Mucosa of gallbladder (tissue), 1 donor: Measurements from ENCODE around the gene DUOXA2. TPM values are rescaled to one million over a fixed set of nuclear protein-coding genes. Genes with fewer than 3 reads are reported as not detected.

Source experiments
- DNase-seq: peaks from one replicate; pipeline ENCODE4 v3.0.0-alpha.2; 2020; ENCODE audit warnings: low spot score
- total RNA-seq: library from RNA; stranded (reverse); gene quantifications from one replicate; pipeline ENCODE4 v1.2.1, GENCODE V29; 2021
- donor health status: DM: no; HTN: no; CAD: no.

Gene DUOXA2
- total RNA-seq, 1 donor from 2014 or later: 87.1 TPM

GRCh38 chr15:45136378-45136764 lies 22.2 kb downstream of the DUOXA2 start:
- no peak for DNase-seq

DNA sequence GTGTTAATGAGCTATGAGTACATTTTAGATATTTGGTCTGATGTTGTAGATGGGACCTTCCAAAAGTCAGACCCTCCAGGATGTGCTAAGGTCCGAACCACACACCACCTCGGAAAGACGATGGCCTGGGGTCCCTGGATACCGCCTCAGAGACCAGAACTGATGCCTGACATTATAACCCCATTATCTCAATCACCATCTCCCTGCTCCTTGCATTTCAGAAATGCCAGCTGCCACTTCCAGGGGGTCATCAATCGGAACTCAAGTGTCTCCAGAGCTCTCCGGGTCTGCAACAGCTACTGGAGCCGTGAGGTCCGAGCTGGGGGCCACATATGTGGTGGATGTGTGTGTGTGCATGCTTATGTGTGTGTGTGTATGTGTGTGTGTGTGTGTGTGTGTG lies 23.6 kb downstream of the DUOXA2 start:
- DNase-seq: no peak

- no peak for DNase-seq
Observed at GRCh38 chr15:45138814-45139765, 25.0 kb downstream of the DUOXA2 start.

DNA sequence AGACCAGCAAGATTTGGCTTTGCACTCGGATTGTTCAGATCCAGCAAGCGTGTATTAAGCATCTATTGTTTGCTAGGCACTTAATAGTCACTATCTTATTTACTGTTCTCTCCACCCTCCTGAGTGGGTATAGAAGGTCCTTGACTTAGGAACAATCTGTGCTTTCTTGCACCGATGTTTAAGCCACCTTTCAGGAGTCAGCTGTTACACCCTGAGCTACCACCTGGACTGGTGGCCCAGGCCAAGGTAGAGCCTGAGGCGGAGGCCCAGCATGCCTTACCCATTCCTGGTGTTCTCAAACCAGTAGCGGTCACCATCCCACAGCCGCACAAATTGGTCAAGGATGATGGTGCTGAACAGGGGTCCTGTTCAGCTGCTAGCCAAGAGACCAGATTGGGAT lies 25.6 kb downstream of the DUOXA2 start:
- DNase-seq: no peak

- DNase-seq: no peak
Observed at GRCh38 chr15:45140557-45141250, 26.6 kb downstream of the DUOXA2 start.

DNA sequence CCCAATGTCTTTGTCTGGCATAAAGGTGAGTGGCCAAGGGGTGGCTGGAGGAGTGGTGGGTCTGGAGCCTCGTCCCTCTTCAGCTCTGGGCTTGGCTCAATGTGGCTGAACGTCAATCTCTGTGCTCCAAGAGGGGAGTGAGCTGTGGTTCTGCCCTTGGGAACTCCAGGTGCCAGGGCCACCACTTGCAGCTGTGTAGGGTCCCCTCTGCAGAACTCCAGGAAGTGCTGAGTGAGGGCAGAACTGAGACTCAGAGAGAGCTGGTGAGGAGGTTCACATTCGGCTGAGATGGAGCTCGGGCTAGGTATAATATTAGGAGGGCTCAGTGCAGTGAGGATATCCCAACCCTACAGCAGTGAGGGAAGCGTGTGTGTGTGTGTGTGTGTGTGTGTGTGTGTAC lies 27.3 kb downstream of the DUOXA2 start:
- DNase-seq: no peak

- no peak for DNase-seq
Observed at GRCh38 chr15:45143056-45143455, 28.9 kb downstream of the DUOXA2 start.

DNA sequence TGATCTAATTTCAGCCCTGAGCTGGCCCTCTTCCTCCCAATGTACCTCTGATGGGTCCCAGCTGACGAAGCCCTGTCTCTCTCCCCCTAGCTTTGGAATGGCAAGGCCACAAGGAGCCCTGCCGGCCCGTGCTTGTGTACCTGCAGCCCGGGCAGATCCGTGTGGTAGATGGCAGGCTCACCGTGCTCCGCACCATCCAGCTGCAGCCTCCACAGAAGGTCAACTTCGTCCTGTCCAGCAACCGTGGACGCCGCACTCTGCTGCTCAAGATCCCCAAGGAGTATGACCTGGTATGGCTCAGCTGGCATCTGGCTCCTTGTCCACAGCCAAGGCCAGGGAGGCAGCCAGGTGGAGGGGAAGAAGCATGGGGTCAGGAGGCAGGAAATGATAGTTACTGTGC lies 29.8 kb downstream of the DUOXA2 start:
- no peak for DNase-seq

GRCh38 chr15:45144775-45145174 lies 30.6 kb downstream of the DUOXA2 start:
- DNase-seq: no peak

DNA sequence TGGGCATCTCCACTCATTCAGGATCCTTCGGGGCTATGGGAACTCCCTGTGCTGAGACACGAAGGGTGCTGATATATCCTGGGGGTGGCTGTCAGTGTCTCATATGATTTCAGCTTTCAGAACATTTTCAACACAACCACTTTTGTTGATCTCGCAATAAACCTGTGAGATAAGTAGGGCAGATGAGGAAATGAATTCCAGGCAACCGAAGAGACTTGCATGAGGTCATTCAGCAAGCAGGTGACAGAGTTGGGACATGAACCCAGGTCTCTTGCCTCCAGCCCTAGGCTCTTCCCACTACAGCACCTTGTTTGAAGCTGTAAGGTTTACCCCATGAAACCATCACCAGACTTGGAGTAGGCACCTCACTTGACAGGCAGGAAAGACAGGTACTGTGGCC lies 32.3 kb downstream of the DUOXA2 start:
- DNase-seq: no peak

DNA sequence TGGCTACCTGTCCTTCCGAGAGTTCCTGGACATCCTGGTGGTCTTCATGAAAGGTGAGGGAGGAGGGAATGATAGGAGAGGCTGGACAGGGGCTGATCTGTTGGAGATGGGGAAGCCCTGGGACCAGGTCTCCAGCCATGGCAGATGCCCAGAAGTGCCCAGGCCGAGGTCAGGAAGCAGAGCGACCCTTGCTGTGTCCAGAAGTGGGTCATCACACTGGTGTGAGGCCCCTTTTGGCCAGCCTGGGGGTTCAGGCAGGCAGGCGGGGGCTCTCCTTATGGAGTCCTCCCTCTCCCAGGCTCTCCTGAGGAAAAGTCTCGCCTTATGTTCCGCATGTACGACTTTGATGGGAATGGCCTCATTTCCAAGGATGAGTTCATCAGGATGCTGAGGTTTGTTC lies 33.5 kb downstream of the DUOXA2 start:
- DNase-seq: no peak

DNA sequence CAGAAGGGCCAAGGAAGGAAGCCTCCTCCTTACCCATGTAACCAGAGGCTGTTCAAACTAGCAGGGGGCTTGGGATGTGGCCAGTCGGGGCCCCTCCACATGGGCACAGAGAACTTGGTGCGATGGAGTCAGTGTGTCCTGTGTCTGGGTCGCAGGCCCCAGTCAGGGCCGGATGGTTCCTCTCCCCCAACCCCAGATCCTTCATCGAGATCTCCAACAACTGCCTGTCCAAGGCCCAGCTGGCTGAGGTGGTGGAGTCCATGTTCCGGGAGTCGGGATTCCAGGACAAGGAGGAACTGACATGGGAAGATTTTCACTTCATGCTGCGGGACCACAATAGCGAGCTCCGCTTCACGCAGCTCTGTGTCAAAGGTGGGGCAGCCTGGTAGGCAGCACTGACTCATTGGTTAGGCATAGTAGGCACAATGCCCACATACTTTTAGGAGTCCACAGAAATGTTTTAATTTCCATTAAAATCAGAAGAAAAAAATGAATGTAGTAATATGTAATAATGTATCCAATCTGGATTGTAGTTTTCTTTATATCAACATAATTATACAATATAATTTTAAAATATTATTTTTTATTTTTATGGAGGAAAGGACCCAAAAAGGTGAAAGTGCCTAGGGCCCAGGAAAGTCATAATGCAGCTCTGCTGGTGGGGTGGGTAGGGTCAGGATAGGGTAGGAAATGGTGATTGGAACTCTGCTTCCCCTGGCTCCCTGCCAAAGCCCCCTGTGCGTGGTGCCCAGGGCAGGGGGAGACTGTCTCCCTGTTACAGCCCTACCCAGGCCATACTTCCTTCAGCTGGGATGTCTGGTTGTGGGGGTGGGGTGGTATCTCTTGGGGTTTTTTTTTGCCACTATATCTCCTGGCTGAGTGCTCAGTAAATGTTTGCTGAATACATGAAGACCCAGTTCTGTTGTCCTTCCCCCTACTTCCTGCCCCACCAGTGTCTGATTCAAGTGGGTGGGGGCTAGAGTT lies 34.2 kb downstream of the DUOXA2 start:
- DNase-seq: no peak

DNA sequence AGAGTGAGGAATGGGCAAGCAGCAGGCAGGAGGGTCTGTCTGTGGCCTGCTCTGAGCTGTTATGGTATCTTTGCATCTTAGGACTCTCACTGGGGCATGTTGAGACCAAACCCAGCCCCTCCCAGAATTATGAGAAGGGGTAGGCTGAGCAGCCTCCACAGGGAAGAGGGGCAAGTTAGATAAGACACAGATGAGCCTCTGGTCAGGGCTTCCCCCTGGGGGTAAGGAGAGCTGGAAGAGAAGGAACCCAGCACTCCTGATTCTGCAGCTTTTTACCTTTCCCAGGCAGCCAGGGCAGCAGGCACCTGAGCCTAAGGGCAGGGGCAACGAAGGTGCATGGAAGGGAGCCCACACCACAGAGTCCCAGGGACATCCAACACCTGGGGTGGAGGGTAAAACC lies 34.9 kb downstream of the DUOXA2 start:
- DNase-seq: no peak

- DNase-seq: no peak
Observed at GRCh38 chr15:45150481-45150880, 36.4 kb downstream of the DUOXA2 start.

DNA sequence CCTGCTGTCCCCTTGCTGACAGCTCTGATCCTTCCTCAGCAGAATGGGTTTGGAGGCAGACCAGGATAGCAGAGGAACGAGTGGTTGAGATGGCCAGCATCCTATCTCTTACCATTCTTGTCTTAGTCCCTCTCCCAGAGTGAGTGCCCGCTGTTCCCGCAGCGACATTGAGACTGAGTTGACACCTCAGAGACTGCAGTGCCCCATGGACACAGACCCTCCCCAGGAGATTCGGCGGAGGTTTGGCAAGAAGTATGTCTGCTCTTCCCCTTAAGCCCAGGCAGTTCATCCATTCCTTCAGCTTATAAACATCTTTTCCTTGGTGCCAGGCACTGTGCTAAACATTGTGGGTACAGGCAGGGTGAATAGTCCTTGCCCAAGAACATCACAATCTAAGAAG lies 36.9 kb downstream of the DUOXA2 start:
- DNase-seq: no peak

DNA sequence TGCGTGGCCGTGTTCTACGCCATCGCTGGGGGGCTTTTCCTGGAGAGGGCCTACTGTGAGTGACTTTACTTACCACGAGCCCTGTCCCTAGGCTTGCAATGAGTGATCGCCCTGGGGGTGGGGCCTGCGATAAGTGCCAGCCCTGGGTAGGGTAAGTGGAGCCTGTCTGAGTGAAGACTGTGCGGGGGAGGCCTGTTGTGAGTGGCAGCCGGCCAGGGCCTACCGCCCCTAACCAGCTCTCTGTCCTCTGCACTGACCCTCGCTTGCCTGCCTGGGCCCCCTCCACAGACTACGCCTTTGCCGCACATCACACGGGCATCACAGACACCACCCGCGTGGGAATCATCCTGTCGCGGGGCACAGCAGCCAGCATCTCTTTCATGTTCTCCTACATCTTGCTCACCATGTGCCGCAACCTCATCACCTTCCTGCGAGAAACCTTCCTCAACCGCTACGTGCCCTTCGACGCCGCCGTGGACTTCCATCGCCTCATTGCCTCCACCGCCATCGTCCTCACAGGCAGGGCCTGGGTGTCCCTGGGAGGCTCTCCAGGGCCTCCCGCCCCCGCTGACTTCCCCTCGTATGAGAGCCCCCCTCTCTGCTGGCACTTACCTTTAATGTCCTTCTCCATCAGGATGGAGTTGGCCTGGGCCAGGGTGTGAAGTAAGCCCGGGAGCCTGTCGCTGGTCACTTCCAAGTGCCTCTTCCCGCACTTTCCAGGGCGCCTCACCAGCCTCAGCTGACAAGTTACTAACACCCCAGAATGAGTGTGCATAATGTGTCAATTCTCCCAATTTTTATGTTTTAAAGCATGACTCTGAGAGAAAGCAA lies 38.1 kb downstream of the DUOXA2 start:
- DNase-seq: no peak

- DNase-seq: no peak
Observed at GRCh38 chr15:45155739-45156138, 41.6 kb downstream of the DUOXA2 start.

DNA sequence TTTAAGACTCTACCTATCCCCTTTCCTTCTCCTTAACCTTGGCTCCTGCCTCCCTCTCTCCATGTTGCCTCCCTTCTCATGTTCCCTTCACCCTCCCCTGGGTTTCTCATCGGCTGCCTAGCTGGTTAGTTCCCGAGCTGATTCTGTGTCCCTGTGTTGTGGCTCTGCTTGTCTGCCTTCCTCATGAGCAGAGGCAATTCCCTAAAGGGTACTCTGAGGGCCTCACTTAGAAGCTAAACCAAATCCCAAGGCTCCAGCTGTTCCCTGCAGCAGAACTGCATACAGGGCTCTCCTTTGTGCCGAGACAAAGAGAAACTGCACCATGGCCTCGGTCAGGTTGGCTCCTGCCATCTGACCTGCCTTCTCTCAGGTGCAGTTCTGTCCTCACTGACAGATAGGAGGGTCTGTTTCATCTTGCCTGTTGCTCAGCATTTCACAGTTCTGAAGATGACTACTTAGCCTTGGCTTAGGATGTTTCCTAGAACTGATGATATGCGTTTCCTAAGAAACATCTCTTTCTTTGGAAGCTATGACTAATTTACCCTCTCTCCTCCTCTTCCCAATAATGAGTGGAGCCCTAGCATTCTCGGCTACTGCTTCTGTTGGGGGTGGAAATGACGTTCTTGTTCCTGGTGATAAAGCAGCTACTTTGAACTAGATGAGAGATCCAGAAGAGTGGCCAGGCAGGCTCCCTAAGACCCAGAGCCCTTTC lies 42.8 kb downstream of the DUOXA2 start:
- DNase-seq: no peak

GRCh38 chr15:45157974-45158373 lies 43.8 kb downstream of the DUOXA2 start:
- DNase-seq: no peak

GRCh38 chr15:45161666-45162065 lies 47.5 kb downstream of the DUOXA2 start:
- DNase-seq: no peak
